HEK293T (cell line): ENCODE measurements around the gene ADAD2.

Experiments used
- CTCF ChIA-PET: fragments of 350-600 bp; formaldehyde crosslinking; extraction: SDS; loops from one replicate; lab custom pipeline; 2021; ENCODE audit warnings: antibody characterized with exemption, inconsistent platforms; lab: Yijun Ruan, JAX
- POLR2A ChIA-PET: fragments of 350-600 bp; formaldehyde crosslinking; extraction: SDS; loops from one replicate; lab custom pipeline; 2020; ENCODE audit warnings: antibody characterized with exemption, inconsistent platforms; lab: Yijun Ruan, JAX
- DNase-seq: peaks from one replicate; pipeline ENCODE4 v3.0.0; 2012; ENCODE audit warnings: mixed read lengths; ENCODE audit errors: extremely low spot score
- ARNT ChIP-seq: fragments of 450-650 bp; IDR thresholded peaks from 2 replicates; pipeline ENCODE4 v1.6.1; 2017; ENCODE audit warnings: mild to moderate bottlenecking
- BHLHE40 ChIP-seq: fragments of 450-650 bp; IDR thresholded peaks from 2 replicates; pipeline ENCODE4 v1.6.1; 2016; ENCODE audit warnings: mild to moderate bottlenecking, moderate library complexity, borderline replicate concordance
- CTBP1 ChIP-seq: fragments of 450-650 bp; IDR thresholded peaks from 2 replicates; pipeline ENCODE4 v1.6.1; 2016; ENCODE audit warnings: borderline replicate concordance
- ELF4 ChIP-seq: fragments of 450-650 bp; IDR thresholded peaks from 2 replicates; pipeline ENCODE4 v1.6.1; 2017; ENCODE audit warnings: antibody characterized with exemption
- FOXA1 ChIP-seq: fragments of 450-650 bp; IDR thresholded peaks from 2 replicates; pipeline ENCODE4 v1.6.1; 2016; ENCODE audit warnings: mild to moderate bottlenecking
- FOXK2 ChIP-seq: fragments of 450-650 bp; IDR thresholded peaks from 2 replicates; pipeline ENCODE4 v1.6.1; 2016; ENCODE audit warnings: mild to moderate bottlenecking
- FOXM1 ChIP-seq: fragments of 450-650 bp; IDR thresholded peaks from 2 replicates; pipeline ENCODE4 v1.6.1; 2017; ENCODE audit warnings: mild to moderate bottlenecking, borderline replicate concordance
- HDGF ChIP-seq: fragments of 450-650 bp; IDR thresholded peaks from 2 replicates; pipeline ENCODE4 v1.6.1; 2017; ENCODE audit warnings: antibody characterized with exemption, borderline replicate concordance
- L3MBTL2 ChIP-seq: fragments of 450-650 bp; conservative IDR thresholded peaks from 2 replicates; pipeline ENCODE4 v1.6.1; 2016; ENCODE audit warnings: mild to moderate bottlenecking
- LEF1 ChIP-seq: fragments of 450-650 bp; IDR thresholded peaks from 2 replicates; pipeline ENCODE4 v1.6.1; 2017; ENCODE audit warnings: mild to moderate bottlenecking, borderline replicate concordance
- NFRKB ChIP-seq: fragments of 450-650 bp; IDR thresholded peaks from 2 replicates; pipeline ENCODE4 v1.6.1; 2016; ENCODE audit warnings: mild to moderate bottlenecking, moderate library complexity
- SP1 ChIP-seq: fragments of 450-650 bp; IDR thresholded peaks from 2 replicates; pipeline ENCODE4 v1.6.1; 2017
- SUZ12 ChIP-seq: fragments of 450-650 bp; IDR thresholded peaks from 2 replicates; pipeline ENCODE4 v1.6.1; 2016; ENCODE audit warnings: mild to moderate bottlenecking
- TARDBP ChIP-seq: fragments of 450-650 bp; IDR thresholded peaks from 2 replicates; pipeline ENCODE4 v1.6.1; 2016
- ZNF384 ChIP-seq: fragments of 450-650 bp; IDR thresholded peaks from 2 replicates; pipeline ENCODE4 v1.6.1; 2016
- TF ChIP-seq, protein P1 (sequence below): fragments of 450-650 bp; IDR thresholded peaks from 2 replicates; pipeline ENCODE4 v1.6.1; 2016

The ADAD2 gene

DNA sequence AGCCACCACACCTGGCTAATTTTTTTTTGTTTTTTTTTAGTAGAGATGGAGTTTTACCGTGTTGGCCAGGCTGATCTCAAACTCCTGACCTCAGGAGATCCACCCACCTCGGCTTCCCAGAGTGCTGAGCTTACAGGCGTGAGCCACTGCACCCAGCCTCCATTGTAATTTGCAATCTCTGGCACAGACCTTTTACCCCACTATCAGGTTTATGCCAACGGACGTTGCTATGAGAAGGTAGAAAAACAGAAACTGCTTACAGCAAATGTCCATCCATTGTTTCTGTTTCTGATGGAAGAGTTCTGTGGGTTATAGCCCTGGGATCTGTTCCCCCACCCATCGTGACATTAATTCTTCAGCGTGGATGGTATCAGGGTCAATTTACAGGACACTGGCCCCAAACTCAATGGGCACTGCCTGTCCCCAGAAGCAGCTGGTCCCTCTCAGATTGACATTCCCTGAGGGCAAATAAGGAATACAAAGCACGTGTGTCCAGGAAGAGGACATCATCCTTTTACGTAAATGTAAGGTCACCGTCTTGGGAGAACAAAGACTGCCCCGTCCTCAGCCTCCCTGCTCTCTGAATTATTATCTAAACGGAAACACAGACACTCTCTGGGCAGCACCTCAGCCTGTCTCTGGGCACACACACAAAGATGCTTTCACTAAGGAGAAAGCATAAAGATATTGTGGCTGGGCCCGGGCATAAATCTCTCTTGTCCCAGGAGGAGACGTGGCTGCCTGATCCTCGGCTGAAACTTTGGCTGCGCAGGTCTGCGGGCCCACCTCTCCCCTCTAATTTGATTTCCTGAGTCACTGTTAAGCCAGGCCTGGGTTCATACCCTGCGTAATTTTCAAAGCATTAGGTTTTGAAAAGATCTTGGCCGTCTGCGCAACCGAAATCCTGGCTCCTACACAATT is 43.6 kb downstream of the ADAD2 start:
- ChIA-PET POLR2A (no interaction called here), CTCF (interaction anchor here (0.7 kb wide), 1 partner anchor 65 kb away, joined by 5 read pairs; no protein-coding TSS in a partner anchor)
- DNase-seq, result no peak
- TF ChIP-seq SP1 (no peak), FOXK2 (no peak), CTBP1 (no peak), ELF4 (no peak), LEF1 (no peak), ZNF384 (no peak), HDGF (no peak)
- TF ChIP-seq, protein P1, sequence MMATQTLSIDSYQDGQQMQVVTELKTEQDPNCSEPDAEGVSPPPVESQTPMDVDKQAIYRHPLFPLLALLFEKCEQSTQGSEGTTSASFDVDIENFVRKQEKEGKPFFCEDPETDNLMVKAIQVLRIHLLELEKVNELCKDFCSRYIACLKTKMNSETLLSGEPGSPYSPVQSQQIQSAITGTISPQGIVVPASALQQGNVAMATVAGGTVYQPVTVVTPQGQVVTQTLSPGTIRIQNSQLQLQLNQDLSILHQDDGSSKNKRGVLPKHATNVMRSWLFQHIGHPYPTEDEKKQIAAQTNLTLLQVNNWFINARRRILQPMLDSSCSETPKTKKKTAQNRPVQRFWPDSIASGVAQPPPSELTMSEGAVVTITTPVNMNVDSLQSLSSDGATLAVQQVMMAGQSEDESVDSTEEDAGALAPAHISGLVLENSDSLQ, result no peak

GRCh38 chr16:84236671-84237070 is 45.7 kb downstream of the ADAD2 start:
- TF ChIP-seq FOXA1 (no peak), LEF1 (no peak), CTBP1 (no peak), BHLHE40 (no peak), ELF4 (no peak), NFRKB (no peak), L3MBTL2 (no peak), FOXK2 (no peak), FOXM1 (no peak), TARDBP (no peak), ARNT (no peak), SP1 (no peak)
- TF ChIP-seq, protein P1, result no peak
- no peak for DNase-seq
- CTCF ChIA-PET, result interaction anchor here (0.6 kb wide), 1 partner anchor 705 kb away, joined by 3 read pairs; no protein-coding TSS in a partner anchor
- POLR2A ChIA-PET, result no interaction called here

DNA sequence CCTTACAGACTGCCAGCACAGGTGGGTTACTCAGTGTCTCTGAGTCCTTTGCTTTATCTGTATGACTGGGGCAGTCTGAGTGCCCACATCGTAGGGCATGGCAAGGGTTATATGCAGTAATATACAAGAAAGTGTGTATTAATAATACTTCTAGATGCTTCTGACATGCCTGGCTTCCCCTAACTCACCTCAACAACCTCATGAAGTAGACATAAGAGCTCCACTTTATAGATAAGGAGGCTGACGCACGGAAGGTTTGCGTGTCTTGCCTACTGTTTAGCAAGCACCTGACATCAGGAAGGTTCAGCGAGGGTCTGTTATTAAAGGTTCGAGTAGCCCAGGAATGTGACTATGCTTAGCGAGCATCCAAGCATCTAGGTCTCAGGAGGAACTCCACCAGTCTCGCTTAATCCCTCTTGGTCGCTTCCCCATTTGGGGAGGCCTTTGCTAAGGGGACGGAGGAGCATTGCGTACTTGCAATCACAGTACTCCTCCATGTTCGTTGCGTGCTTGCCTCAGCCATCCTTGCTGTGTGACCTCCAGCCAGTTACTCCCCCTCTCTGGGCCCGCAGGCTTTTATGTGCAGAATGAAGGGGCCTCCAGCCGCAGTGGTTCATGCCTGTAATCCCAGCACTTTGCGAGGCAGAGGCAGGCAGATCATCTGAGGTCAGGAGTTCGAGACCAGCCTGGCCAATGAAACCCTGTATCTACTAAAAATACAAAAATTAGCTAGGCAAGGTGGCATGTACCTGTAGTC is 47.2 kb downstream of the ADAD2 start:
- POLR2A ChIA-PET, result no interaction called here
- DNase-seq, result no peak
- CTCF ChIA-PET, result interaction anchor here (1.0 kb wide), 1 partner anchor 70 kb away, joined by 3 read pairs; no protein-coding TSS in a partner anchor
- TF ChIP-seq TARDBP (no peak), FOXK2 (no peak), ELF4 (no peak), SP1 (no peak), SUZ12 (no peak), FOXM1 (no peak), NFRKB (no peak), HDGF (no peak), BHLHE40 (no peak), ZNF384 (no peak), L3MBTL2 (no peak), CTBP1 (no peak), ARNT (no peak), LEF1 (no peak), FOXA1 (no peak)
- TF ChIP-seq, protein P1, result no peak

DNA sequence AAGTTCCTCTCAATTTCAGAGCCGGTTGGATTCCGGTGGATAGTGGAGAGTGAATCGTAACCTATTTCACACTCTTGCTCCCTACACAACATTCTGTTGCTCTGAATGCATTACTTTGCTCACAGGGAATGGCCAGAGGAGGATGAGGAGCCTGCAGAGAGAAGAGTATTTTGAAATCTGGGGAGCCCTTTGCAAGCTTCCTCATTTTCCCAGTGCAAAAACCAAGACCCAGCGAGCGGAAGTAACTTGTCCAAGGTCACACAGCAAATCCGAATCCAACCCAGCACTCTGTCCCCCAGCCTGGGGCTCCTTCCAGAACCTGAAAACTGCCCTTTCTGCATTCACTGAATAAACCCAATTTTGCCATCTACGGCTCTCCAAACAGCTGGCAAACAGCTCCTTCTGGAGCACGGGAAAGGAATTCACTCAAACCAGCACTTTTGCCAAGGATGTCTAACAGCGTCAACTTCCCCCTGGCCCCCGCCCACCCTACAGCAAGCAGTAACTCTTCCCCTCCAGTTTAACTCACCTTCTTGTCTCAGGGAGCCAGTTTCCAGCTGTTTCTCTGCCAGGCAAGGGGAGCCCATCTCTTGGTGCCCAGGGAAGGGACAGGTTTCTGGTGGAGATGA is 48.3 kb downstream of the ADAD2 start:
- DNase-seq, result no peak
- TF ChIP-seq SP1 (no peak), SUZ12 (no peak), BHLHE40 (no peak), NFRKB (no peak), TARDBP (no peak)
- ChIA-PET POLR2A (no interaction called here), CTCF (no interaction called here)

GRCh38 chr16:84239909-84240308 is 49.0 kb downstream of the ADAD2 start, which contains the start of gene KCNG4:
Gene KCNG4, minus strand, starts transcription at chr16:84240012. Its CDS starts 2,527 bp downstream, at chr16:84237485.
- ChIA-PET CTCF (no interaction called here), POLR2A (no interaction called here)
- TF ChIP-seq HDGF (no peak), LEF1 (no peak), L3MBTL2 (no peak), SP1 (no peak), FOXA1 (no peak), FOXM1 (no peak)
- DNase-seq, result no peak

GRCh38 chr16:84240455-84240854 is 49.5 kb downstream of the ADAD2 start:
- ChIA-PET CTCF (no interaction called here), POLR2A (no interaction called here)
- no peak for TF ChIP-seq NFRKB
- TF ChIP-seq TARDBP, result no peak
- TF ChIP-seq, protein P1, result no peak
- TF ChIP-seq SUZ12, result no peak
- TF ChIP-seq SP1, result no peak
- TF ChIP-seq HDGF, result no peak
- no peak for TF ChIP-seq FOXM1
- TF ChIP-seq FOXK2, result no peak
- TF ChIP-seq ARNT, result no peak
- no peak for TF ChIP-seq ELF4
- no peak for TF ChIP-seq LEF1
- no peak for TF ChIP-seq L3MBTL2
- TF ChIP-seq ZNF384, result no peak
- TF ChIP-seq CTBP1, result no peak
- no peak for TF ChIP-seq FOXA1
- TF ChIP-seq BHLHE40, result no peak
- no peak for DNase-seq
